ENCODE results near the gene KRT82.

DNA sequence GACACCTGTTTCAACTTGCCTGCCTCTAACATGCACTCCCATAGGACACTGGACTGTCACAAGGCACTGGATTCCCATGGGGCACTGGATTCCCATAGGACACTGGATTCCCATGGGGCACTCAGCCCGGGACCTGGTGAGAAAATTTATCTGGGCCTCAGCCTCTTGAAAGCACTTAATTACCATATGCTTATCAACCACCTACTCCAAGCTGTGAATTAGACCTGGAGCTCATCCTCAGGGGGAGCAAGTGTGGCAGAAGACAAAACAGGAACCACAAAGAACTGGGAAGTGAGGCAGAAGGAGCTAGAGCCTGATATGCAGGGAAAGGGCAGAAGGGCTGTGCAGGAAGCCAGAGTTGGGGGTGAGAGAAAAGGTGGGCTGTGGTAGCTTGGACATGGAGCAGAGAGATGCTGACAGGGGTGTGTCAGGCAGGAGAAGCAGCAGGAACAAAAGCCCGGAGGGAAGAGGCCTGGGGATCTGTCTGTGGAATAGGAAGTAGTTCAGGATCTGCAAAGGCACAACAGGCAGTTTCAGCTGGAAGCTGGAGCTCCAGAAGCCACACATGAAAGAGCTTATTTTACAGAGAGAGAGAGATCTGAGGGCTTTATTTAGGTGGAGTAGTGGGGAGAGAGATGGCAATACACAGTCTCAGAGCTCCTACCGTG, 3.1 kb downstream of the KRT82 start:
- TF ChIP-seq, protein P1, sequence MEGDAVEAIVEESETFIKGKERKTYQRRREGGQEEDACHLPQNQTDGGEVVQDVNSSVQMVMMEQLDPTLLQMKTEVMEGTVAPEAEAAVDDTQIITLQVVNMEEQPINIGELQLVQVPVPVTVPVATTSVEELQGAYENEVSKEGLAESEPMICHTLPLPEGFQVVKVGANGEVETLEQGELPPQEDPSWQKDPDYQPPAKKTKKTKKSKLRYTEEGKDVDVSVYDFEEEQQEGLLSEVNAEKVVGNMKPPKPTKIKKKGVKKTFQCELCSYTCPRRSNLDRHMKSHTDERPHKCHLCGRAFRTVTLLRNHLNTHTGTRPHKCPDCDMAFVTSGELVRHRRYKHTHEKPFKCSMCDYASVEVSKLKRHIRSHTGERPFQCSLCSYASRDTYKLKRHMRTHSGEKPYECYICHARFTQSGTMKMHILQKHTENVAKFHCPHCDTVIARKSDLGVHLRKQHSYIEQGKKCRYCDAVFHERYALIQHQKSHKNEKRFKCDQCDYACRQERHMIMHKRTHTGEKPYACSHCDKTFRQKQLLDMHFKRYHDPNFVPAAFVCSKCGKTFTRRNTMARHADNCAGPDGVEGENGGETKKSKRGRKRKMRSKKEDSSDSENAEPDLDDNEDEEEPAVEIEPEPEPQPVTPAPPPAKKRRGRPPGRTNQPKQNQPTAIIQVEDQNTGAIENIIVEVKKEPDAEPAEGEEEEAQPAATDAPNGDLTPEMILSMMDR (IDR thresholded peaks at IDR 0.05): no peak
- no peak for TF ChIP-seq POLR2A (IDR thresholded peaks at IDR 0.05)
